ENCODE results near the gene RPS6KC1. TPM values are rescaled to one million over a fixed set of nuclear protein-coding genes. Genes with fewer than 3 reads are reported as not detected.

The RPS6KC1 gene
- total RNA-seq, 1 donor from 2014 or later, result 14.9 TPM

GRCh38 chr1:213242883-213243282 lies 191.8 kb downstream of the RPS6KC1 start:
- no peak for DNase-seq (ENCODE audit: low read depth)
- Histone ChIP-seq H3K4me3 (ENCODE audit: low read depth, low read length) (no peak overlapping the region), H3K36me3 (ENCODE audit: control insufficient read depth, insufficient read depth, low read length) (no peaks in the 10 kb centered on the region), H3K27me3 (ENCODE audit: control insufficient read depth, insufficient read depth, low read length) (no peaks in the 10 kb centered on the region)
- TF ChIP-seq, protein P1, sequence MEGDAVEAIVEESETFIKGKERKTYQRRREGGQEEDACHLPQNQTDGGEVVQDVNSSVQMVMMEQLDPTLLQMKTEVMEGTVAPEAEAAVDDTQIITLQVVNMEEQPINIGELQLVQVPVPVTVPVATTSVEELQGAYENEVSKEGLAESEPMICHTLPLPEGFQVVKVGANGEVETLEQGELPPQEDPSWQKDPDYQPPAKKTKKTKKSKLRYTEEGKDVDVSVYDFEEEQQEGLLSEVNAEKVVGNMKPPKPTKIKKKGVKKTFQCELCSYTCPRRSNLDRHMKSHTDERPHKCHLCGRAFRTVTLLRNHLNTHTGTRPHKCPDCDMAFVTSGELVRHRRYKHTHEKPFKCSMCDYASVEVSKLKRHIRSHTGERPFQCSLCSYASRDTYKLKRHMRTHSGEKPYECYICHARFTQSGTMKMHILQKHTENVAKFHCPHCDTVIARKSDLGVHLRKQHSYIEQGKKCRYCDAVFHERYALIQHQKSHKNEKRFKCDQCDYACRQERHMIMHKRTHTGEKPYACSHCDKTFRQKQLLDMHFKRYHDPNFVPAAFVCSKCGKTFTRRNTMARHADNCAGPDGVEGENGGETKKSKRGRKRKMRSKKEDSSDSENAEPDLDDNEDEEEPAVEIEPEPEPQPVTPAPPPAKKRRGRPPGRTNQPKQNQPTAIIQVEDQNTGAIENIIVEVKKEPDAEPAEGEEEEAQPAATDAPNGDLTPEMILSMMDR (IDR thresholded peaks at IDR 0.05; ENCODE audit: insufficient read depth, low read length, poor library complexity, severe bottlenecking), result no peak

GRCh38 chr1:213244664-213245091 lies 193.6 kb downstream of the RPS6KC1 start:
- H3K27me3 ChIP-seq (ENCODE audit: control insufficient read depth, insufficient read depth, low read length), result no peaks in the 10 kb centered on the region
- peak; percentile 14 for DNase-seq (ENCODE audit: low read depth)
- H3K36me3 ChIP-seq (ENCODE audit: control insufficient read depth, insufficient read depth, low read length), result no peaks in the 10 kb centered on the region
- TF ChIP-seq, protein P1 (IDR thresholded peaks at IDR 0.05; ENCODE audit: insufficient read depth, low read length, poor library complexity, severe bottlenecking), result peak; percentile 68
- no peak overlapping the region for H3K4me3 ChIP-seq (ENCODE audit: low read depth, low read length)

GRCh38 chr1:213245260-213245910 lies 194.3 kb downstream of the RPS6KC1 start:
- DNase-seq (ENCODE audit: low read depth), result no peak
- Histone ChIP-seq H3K27me3 (ENCODE audit: control insufficient read depth, insufficient read depth, low read length) (no peaks in the 10 kb centered on the region), H3K4me3 (ENCODE audit: low read depth, low read length) (no peak overlapping the region), H3K36me3 (ENCODE audit: control insufficient read depth, insufficient read depth, low read length) (no peaks in the 10 kb centered on the region)
- TF ChIP-seq, protein P1 (IDR thresholded peaks at IDR 0.05; ENCODE audit: insufficient read depth, low read length, poor library complexity, severe bottlenecking), result no peak

DNA sequence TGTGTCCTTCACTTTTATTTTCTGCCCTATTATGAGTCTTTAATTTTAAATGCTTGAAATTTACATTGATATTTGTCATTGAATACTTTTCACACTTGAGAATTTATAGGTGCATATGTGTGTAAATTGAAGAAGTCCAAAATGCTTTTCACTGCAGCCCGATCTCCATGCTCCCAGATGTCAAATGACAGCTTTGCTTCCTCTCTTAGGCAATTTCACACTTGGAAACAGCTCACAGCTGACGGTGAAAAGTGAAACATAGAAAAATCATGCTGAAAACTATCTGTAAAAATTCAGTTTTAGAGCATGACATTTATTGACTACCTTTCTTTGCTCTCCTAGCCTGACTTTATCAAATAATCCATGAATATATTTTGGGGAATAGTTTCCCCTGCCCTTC lies 196.0 kb downstream of the RPS6KC1 start:
- H3K4me3 ChIP-seq (ENCODE audit: low read depth, low read length), result no peak overlapping the region
- no peak for DNase-seq (ENCODE audit: low read depth)
- H3K27me3 ChIP-seq (ENCODE audit: control insufficient read depth, insufficient read depth, low read length), result no peaks in the 10 kb centered on the region
- no peaks in the 10 kb centered on the region for H3K36me3 ChIP-seq (ENCODE audit: control insufficient read depth, insufficient read depth, low read length)
- TF ChIP-seq, protein P1 (IDR thresholded peaks at IDR 0.05; ENCODE audit: insufficient read depth, low read length, poor library complexity, severe bottlenecking), result no peak

DNA sequence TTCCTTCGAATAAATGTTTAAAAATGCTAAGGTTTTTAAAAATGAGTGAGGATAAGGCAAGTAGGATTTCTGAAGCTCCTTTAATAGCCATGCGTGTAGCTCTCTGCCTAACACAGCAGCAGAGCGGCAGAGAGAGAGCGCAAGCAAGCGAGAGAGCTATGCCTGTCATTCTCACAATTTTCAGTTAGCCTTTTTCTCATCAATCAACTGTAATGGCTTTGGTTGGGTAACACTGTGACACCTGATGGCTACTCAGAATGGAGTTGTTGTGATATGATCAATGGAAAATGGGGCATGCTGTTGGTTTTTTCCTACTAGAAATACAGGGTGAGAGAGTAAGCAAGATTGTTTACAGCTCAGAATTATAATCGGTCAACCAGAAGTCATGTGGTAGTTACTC lies 198.4 kb downstream of the RPS6KC1 start:
- TF ChIP-seq, protein P1 (IDR thresholded peaks at IDR 0.05; ENCODE audit: insufficient read depth, low read length, poor library complexity, severe bottlenecking), result no peak
- Histone ChIP-seq H3K4me3 (ENCODE audit: low read depth, low read length) (no peak overlapping the region), H3K36me3 (ENCODE audit: control insufficient read depth, insufficient read depth, low read length) (no peaks in the 10 kb centered on the region), H3K27me3 (ENCODE audit: control insufficient read depth, insufficient read depth, low read length) (no peaks in the 10 kb centered on the region)
- DNase-seq (ENCODE audit: low read depth), result no peak

DNA sequence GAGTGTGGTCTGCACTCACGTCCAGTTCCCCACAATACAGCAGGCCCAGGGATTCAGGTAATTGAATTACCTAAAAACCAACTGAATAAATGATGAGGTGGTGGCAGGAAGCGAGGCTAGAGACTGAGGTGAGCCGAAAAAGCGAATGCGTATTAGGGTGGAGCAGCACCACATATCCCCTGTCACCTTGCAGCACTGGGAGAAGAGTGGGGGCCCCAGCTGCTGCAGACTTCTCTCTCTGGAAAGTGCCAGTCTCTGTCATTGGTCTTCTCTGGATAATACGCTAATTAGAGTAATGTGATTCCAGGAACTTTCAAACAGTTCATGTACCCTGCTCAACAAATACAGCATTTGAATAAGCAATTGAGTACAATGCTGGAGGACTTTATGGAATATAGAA lies 199.0 kb downstream of the RPS6KC1 start:
- no peak for DNase-seq (ENCODE audit: low read depth)
- TF ChIP-seq, protein P1 (IDR thresholded peaks at IDR 0.05; ENCODE audit: insufficient read depth, low read length, poor library complexity, severe bottlenecking), result no peak
- H3K36me3 ChIP-seq (ENCODE audit: control insufficient read depth, insufficient read depth, low read length), result no peaks in the 10 kb centered on the region
- H3K4me3 ChIP-seq (ENCODE audit: low read depth, low read length), result no peak overlapping the region
- H3K27me3 ChIP-seq (ENCODE audit: control insufficient read depth, insufficient read depth, low read length), result no peaks in the 10 kb centered on the region

All from kidney epithelial cell (primary cell).